HG03039 (cell line): ENCODE data around the gene GAB2.
"Not testable (repeated sequence)": the region's sequence is repeated elsewhere in the genome, so short reads cannot be mapped to it uniquely, and the experiment has no call there.

Experiments used
- ATAC-seq: cut with Tn5 transposase; IDR thresholded peaks from one replicate; pipeline ENCODE4 v1.9.1; 2021; ENCODE audit warnings: mild to moderate bottlenecking, moderate library complexity; ENCODE audit not compliant: unreplicated experiment

Gene GAB2

GRCh38 chr11:78371221-78371891, 46.3 kb downstream of the GAB2 start:
- no peak for ATAC-seq

GRCh38 chr11:78370406-78371172, 47.0 kb downstream of the GAB2 start:
- ATAC-seq = no peak

- ATAC-seq = no peak
Observed at GRCh38 chr11:78365381-78365792, 52.2 kb downstream of the GAB2 start.

GRCh38 chr11:78364128-78364751, 53.4 kb downstream of the GAB2 start:
- no peak for ATAC-seq

- ATAC-seq = no peak
Observed at GRCh38 chr11:78363024-78363619, 54.5 kb downstream of the GAB2 start.

GRCh38 chr11:78361228-78361627, 56.4 kb downstream of the GAB2 start:
- no peak for ATAC-seq

GRCh38 chr11:78359921-78360320, 57.7 kb downstream of the GAB2 start:
- no peak for ATAC-seq

GRCh38 chr11:78357924-78358323, 59.7 kb downstream of the GAB2 start:
- ATAC-seq = not testable (repeated sequence)

- not testable (repeated sequence) for ATAC-seq
Observed at GRCh38 chr11:78357425-78357824, 60.2 kb downstream of the GAB2 start.

GRCh38 chr11:78355742-78356141, 61.9 kb downstream of the GAB2 start:
- not testable (repeated sequence) for ATAC-seq

- ATAC-seq = no peak
Observed at GRCh38 chr11:78355309-78355705, 62.3 kb downstream of the GAB2 start.

- ATAC-seq = no peak
Observed at GRCh38 chr11:78354408-78355308, 63.0 kb downstream of the GAB2 start.

- no peak for ATAC-seq
Observed at GRCh38 chr11:78351979-78352841, 65.4 kb downstream of the GAB2 start.

GRCh38 chr11:78351193-78351592, 66.4 kb downstream of the GAB2 start:
- ATAC-seq = no peak

GRCh38 chr11:78350646-78351165, 66.9 kb downstream of the GAB2 start:
- ATAC-seq = no peak

GRCh38 chr11:78350091-78350645, 67.5 kb downstream of the GAB2 start:
- ATAC-seq = no peak

GRCh38 chr11:78349624-78350023, 68.0 kb downstream of the GAB2 start:
- ATAC-seq = no peak

GRCh38 chr11:78349114-78349513, 68.5 kb downstream of the GAB2 start:
- no peak for ATAC-seq

- no peak for ATAC-seq
Observed at GRCh38 chr11:78347956-78348355, 69.7 kb downstream of the GAB2 start.
